ENCODE data around the gene CAMTA1.

Gene CAMTA1

GRCh38 chr1:6885426-6885825 lies 100.2 kb downstream of the CAMTA1 start:
- DNase-seq: no peak

- no peak for DNase-seq
Measured at GRCh38 chr1:6886523-6886922, 101.3 kb downstream of the CAMTA1 start.

GRCh38 chr1:6888268-6888667 lies 103.0 kb downstream of the CAMTA1 start:
- DNase-seq: no peak

GRCh38 chr1:6888870-6889269 lies 103.6 kb downstream of the CAMTA1 start:
- DNase-seq: no peak

- peak; percentile 32 for DNase-seq
Measured at GRCh38 chr1:6889875-6890480, 104.7 kb downstream of the CAMTA1 start.

GRCh38 chr1:6890686-6891085 lies 105.4 kb downstream of the CAMTA1 start:
- no peak for DNase-seq

- DNase-seq: no peak
Measured at GRCh38 chr1:6891781-6892579, 106.7 kb downstream of the CAMTA1 start.

- DNase-seq: no peak
Measured at GRCh38 chr1:6893388-6893787, 108.1 kb downstream of the CAMTA1 start.

- no peak for DNase-seq
Measured at GRCh38 chr1:6897138-6897537, 111.9 kb downstream of the CAMTA1 start.

- DNase-seq: no peak
Measured at GRCh38 chr1:6898974-6899539, 113.8 kb downstream of the CAMTA1 start.

GRCh38 chr1:6899621-6900020 lies 114.4 kb downstream of the CAMTA1 start:
- no peak for DNase-seq

GRCh38 chr1:6902153-6902552 lies 116.9 kb downstream of the CAMTA1 start:
- no peak for DNase-seq

- DNase-seq: no peak
Measured at GRCh38 chr1:6904476-6905170, 119.4 kb downstream of the CAMTA1 start.

GRCh38 chr1:6905331-6905730 lies 120.1 kb downstream of the CAMTA1 start:
- DNase-seq: no peak

GRCh38 chr1:6905790-6906189 lies 120.5 kb downstream of the CAMTA1 start:
- no peak for DNase-seq

GRCh38 chr1:6906783-6907182 lies 121.5 kb downstream of the CAMTA1 start:
- no peak for DNase-seq

GRCh38 chr1:6907201-6907600 lies 121.9 kb downstream of the CAMTA1 start:
- no peak for DNase-seq

GRCh38 chr1:6907676-6908434 lies 122.6 kb downstream of the CAMTA1 start:
- DNase-seq: no peak

GRCh38 chr1:6909401-6909800 lies 124.1 kb downstream of the CAMTA1 start:
- DNase-seq: no peak

GRCh38 chr1:6909857-6910256 lies 124.6 kb downstream of the CAMTA1 start:
- DNase-seq: no peak

- no peak for DNase-seq
Measured at GRCh38 chr1:6911021-6911941, 126.0 kb downstream of the CAMTA1 start.

- no peak for DNase-seq
Measured at GRCh38 chr1:6911974-6912373, 126.7 kb downstream of the CAMTA1 start.
